A549 (cell line): Measurements from ENCODE around the gene CRYBB2. TPM values are rescaled to one million over a fixed set of nuclear protein-coding genes. Genes with fewer than 3 reads are reported as not detected.

Experiments
- ATAC-seq, 2 experiments: fragments of 200-7000 bp in 1 of 2; fragments of >200 bp in 1 of 2; cut with Nextera tagmentation in 1 of 2; cut with Tn5 transposase in 1 of 2; 3 replicates each; pipeline versions ENCODE4 v1.8.0 to v1.9.1; 2018 to 2020; ENCODE audit warnings: mild to moderate bottlenecking in 1 of 2, moderate library complexity in 1 of 2
- CTCF ChIA-PET: fragments of 300-600 bp; sonication (Branson Sonifier 250); formaldehyde crosslinking; extraction: SDS; loops from one replicate; lab custom pipeline; 2021; ENCODE audit warnings: antibody characterized with exemption, inconsistent platforms; lab: Yijun Ruan, JAX
- POLR2A ChIA-PET: fragments of 350-600 bp; formaldehyde crosslinking; extraction: SDS; loops from one replicate; lab custom pipeline; 2021; ENCODE audit warnings: antibody characterized with exemption, inconsistent platforms; lab: Yijun Ruan, JAX
- DNase-seq, 2 experiments: peaks; one replicate each; pipeline versions ENCODE4 v3.0.0 to v3.0.0-alpha.2; 2011 to 2016; ENCODE audit warnings: low read depth in 1 of 2, low spot score in 1 of 2
- FAIRE-seq: peaks from 2 replicates; lab custom pipeline; 2011; peaks lifted over from hg19 to GRCh38; lab: Jason Lieb, UNC
- H3K27ac ChIP-seq, 2 experiments: fragments of >200 bp; sonication (Bioruptor Twin); formaldehyde crosslinking; 3 replicates each; pipeline ENCODE4 v1.5.1; 2016 to 2017
- H3K4me1 ChIP-seq: fragments of >200 bp; sonication (Bioruptor Twin); formaldehyde crosslinking; 3 replicates; pipeline ENCODE4 v1.6.1; 2016
- H3K4me2 ChIP-seq: fragments of >200 bp; sonication (Bioruptor Twin); formaldehyde crosslinking; 3 replicates; pipeline ENCODE4 v1.6.1; 2016
- H3K4me3 ChIP-seq: fragments of >200 bp; sonication (Bioruptor Twin); formaldehyde crosslinking; 3 replicates; pipeline ENCODE4 v1.5.1; 2016
- H3K9me3 ChIP-seq: fragments of >200 bp; sonication (Bioruptor Twin); formaldehyde crosslinking; 3 replicates; pipeline ENCODE4 v1.6.1; 2016
- ATOH8 ChIP-seq: fragments of 250-450 bp; sonication (Bioruptor Pico); IDR thresholded peaks from 2 replicates; pipeline ENCODE4 v1.5.0; 2020; ENCODE audit warnings: low read depth, mild to moderate bottlenecking, moderate library complexity
- CBX2 ChIP-seq: fragments of 200-600 bp; sonication (generic); IDR thresholded peaks from 2 replicates; pipeline ENCODE4 v1.6.1; 2016; ENCODE audit warnings: low read depth, mild to moderate bottlenecking, borderline replicate concordance
- EHMT2 ChIP-seq: fragments of 200-600 bp; sonication (generic); IDR thresholded peaks from 2 replicates; pipeline ENCODE4 v1.6.1; 2016; ENCODE audit warnings: antibody characterized with exemption, low read depth, mild to moderate bottlenecking, moderate library complexity
- ELK1 ChIP-seq: fragments of 150-350 bp; IDR thresholded peaks from 2 replicates; pipeline ENCODE4 v1.6.1; 2014; ENCODE audit warnings: low read depth, mild to moderate bottlenecking, low read length
- ESRRA ChIP-seq: fragments of 150-350 bp; IDR thresholded peaks from 2 replicates; pipeline ENCODE4 v1.6.1; 2014; ENCODE audit warnings: mild to moderate bottlenecking, low read length, borderline replicate concordance
- HOXB5 ChIP-seq: fragments of 250-450 bp; sonication (Bioruptor Pico); IDR thresholded peaks from 2 replicates; pipeline ENCODE4 v1.5.0; 2020; ENCODE audit warnings: mild to moderate bottlenecking, moderate library complexity
- KDM5A ChIP-seq: fragments of 200-600 bp; sonication (generic); IDR thresholded peaks from 2 replicates; pipeline ENCODE4 v1.6.1; 2016; ENCODE audit warnings: antibody characterized with exemption, mild to moderate bottlenecking
- MAX ChIP-seq: IDR thresholded peaks from 2 replicates; pipeline ENCODE4 v1.6.1; 2012
- NPAS2 ChIP-seq: fragments of 250-450 bp; sonication (Bioruptor Pico); IDR thresholded peaks from 2 replicates; pipeline ENCODE4 v1.8.0; 2022; ENCODE audit warnings: mild to moderate bottlenecking, moderate library complexity, borderline replicate concordance
- NR3C1 ChIP-seq: fragments of >200 bp; sonication (Bioruptor Twin); formaldehyde crosslinking; IDR thresholded peaks from 3 replicates; pipeline ENCODE4 v1.6.1; 2017
- PHF8 ChIP-seq: fragments of 200-600 bp; sonication (generic); IDR thresholded peaks from 2 replicates; pipeline ENCODE4 v1.6.1; 2016; ENCODE audit warnings: low read depth, mild to moderate bottlenecking, antibody characterized with exemption, moderate library complexity, borderline replicate concordance
- POLR2AphosphoS2 ChIP-seq: conservative IDR thresholded peaks from 2 replicates; pipeline ENCODE4 v1.6.1; 2012; ENCODE audit warnings: low read length, improper control_type of control experiment, inconsistent platforms
- RARB ChIP-seq: fragments of 250-450 bp; sonication (Bioruptor Pico); IDR thresholded peaks from 2 replicates; pipeline ENCODE4 v1.8.0; 2021; ENCODE audit warnings: mild to moderate bottlenecking, moderate library complexity
- RCOR1 ChIP-seq: fragments of 150-350 bp; IDR thresholded peaks from 2 replicates; pipeline ENCODE4 v1.6.1; 2014; ENCODE audit warnings: antibody characterized with exemption, low read length, low read depth
- RFX5 ChIP-seq: fragments of 450-650 bp; IDR thresholded peaks from 2 replicates; pipeline ENCODE4 v1.7.1; 2014; ENCODE audit warnings: antibody characterized with exemption, mild to moderate bottlenecking, moderate library complexity
- RNF2 ChIP-seq: fragments of 200-600 bp; sonication (generic); IDR thresholded peaks from 2 replicates; pipeline ENCODE4 v1.6.1; 2016; ENCODE audit warnings: low read depth, mild to moderate bottlenecking, antibody characterized with exemption, moderate library complexity, borderline replicate concordance
- SMC3 ChIP-seq: fragments of >200 bp; sonication (Bioruptor Twin); formaldehyde crosslinking; IDR thresholded peaks from 3 replicates; pipeline ENCODE4 v1.6.1; 2018; ENCODE audit warnings: inconsistent platforms
- TP53 ChIP-seq: fragments of 250-450 bp; sonication (Bioruptor Pico); IDR thresholded peaks from 2 replicates; pipeline ENCODE4 v1.5.0; 2021; ENCODE audit warnings: mild to moderate bottlenecking, moderate library complexity
- USF2 ChIP-seq: fragments of 450-650 bp; IDR thresholded peaks from 2 replicates; pipeline ENCODE4 v1.6.1; 2014; ENCODE audit warnings: antibody characterized with exemption
- ZNF302 ChIP-seq: fragments of 250-450 bp; sonication (Bioruptor Pico); IDR thresholded peaks from 2 replicates; pipeline ENCODE4 v1.9.0; 2021; ENCODE audit warnings: inconsistent platforms, mild to moderate bottlenecking, moderate library complexity
- ZSCAN20 ChIP-seq: fragments of 250-450 bp; sonication (Bioruptor Pico); IDR thresholded peaks from 2 replicates; pipeline ENCODE4 v1.8.0; 2022; ENCODE audit warnings: mild to moderate bottlenecking, moderate library complexity
- WGBS: methylation state at CpG from one replicate; pipeline ENCODE4 v1.1.6; 2017; ENCODE audit errors: missing lambda C conversion rate; 5-methylcytosine and 5-hydroxymethylcytosine counted together
- polyA plus RNA-seq, 4 experiments: library from polyadenylated mRNA; depleted of rRNA in 3 of 4; stranded (reverse); fragments of >200 nt; fragmentation: RNase III in 1 of 4; extraction: RNeasy Plus Mini Kit Qiagen cat#74134 plus additional on column Dnase treatment in 1 of 4; gene quantifications; 2 replicates in 3 of 4; 3 replicates in 1 of 4; pipeline ENCODE4 v1.2.3, GENCODE V29; 2011 to 2017

CRYBB2 gene
- polyA plus RNA-seq, 2 of the 4 experiments (the other 2 are of a cell fraction): not detected

GRCh38 chr22:25216230-25216629, 3.2 kb upstream of the CRYBB2 start:
- TF ChIP-seq USF2 (0 out of 2 replicates have a peak, but pooled peaks have one; percentile 41), ZSCAN20 (CRISPR knock-in tag) (no peak)
- TF ChIP-seq, all 56 proteins: peak for 1
- ChIA-PET CTCF (interaction anchor here (3.7 kb wide), 1 partner anchor 14 kb away, joined by 15 read pairs; no protein-coding TSS in a partner anchor), POLR2A (no interaction called here)
- Histone ChIP-seq H3K4me1 (no peaks in the 10 kb centered on the region), H3K4me3 (no peak overlapping the region), H3K27ac (no peak overlapping the region), H3K4me2 (no peak overlapping the region), H3K9me3 (no peaks in the 10 kb centered on the region)
- WGBS: 25% methylated on average over 2 of the region's 2 CpGs
- DNase-seq (no peak), FAIRE-seq (no peak), ATAC-seq (no peak)

- no peak overlapping the region for H3K27ac ChIP-seq
- H3K4me3 ChIP-seq: no peak overlapping the region
- no peaks in the 10 kb centered on the region for H3K4me1 ChIP-seq
- FAIRE-seq (no peak), ATAC-seq (no peak), DNase-seq (no peak)
- POLR2A ChIA-PET: no interaction called here
- H3K9me3 ChIP-seq: no peaks in the 10 kb centered on the region
- H3K4me2 ChIP-seq: no peak overlapping the region
- CTCF ChIA-PET: interaction anchor here (1.2 kb wide), 1 partner anchor 16 kb away, joined by 3 read pairs; no protein-coding TSS in a partner anchor
- TF ChIP-seq MAX (no peak), ESRRA (no peak), CBX2 (no peak), TP53 (CRISPR knock-in tag) (no peak), SMC3 (no peak), NPAS2 (CRISPR knock-in tag) (no peak), HOXB5 (CRISPR knock-in tag) (no peak), RNF2 (no peak), EHMT2 (no peak), RFX5 (no peak), NR3C1 (no peak), PHF8 (no peak), RARB (CRISPR knock-in tag) (no peak)
- WGBS: 33% methylated on average over 3 of the region's 4 CpGs
Observed at GRCh38 chr22:25219948-25220442, 556 bp downstream of the CRYBB2 start.

GRCh38 chr22:25221790-25222189, 2.4 kb downstream of the CRYBB2 start:
- Histone ChIP-seq H3K9me3 (no peaks in the 10 kb centered on the region), H3K4me1 (no peaks in the 10 kb centered on the region), H3K4me2 (no peak overlapping the region), H3K4me3 (no peak overlapping the region), H3K27ac (no peak overlapping the region)
- TF ChIP-seq ATOH8 (CRISPR knock-in tag): no peak
- no peak for TF ChIP-seq ELK1
- TF ChIP-seq ZNF302 (CRISPR knock-in tag): no peak
- TF ChIP-seq RCOR1: no peak
- no peak for TF ChIP-seq RFX5
- TF ChIP-seq KDM5A: no peak
- no peak for TF ChIP-seq POLR2AphosphoS2
- TF ChIP-seq MAX: no peak
- TF ChIP-seq NR3C1: no peak
- no peak for FAIRE-seq
- ChIA-PET CTCF (interaction anchor here (2.9 kb wide), 1 partner anchor 19 kb away, joined by 12 read pairs; no protein-coding TSS in a partner anchor), POLR2A (no interaction called here)
- WGBS: 13% methylated on average over 7 of the region's 8 CpGs
- no peak for ATAC-seq
- no peak for DNase-seq
